WI38 (cell line): ENCODE measurements around the gene ATP6V1G2.

ENCODE experiments used
- H3K4me3 ChIP-seq: 2 replicates; pipeline ENCODE4 v1.5.1; 2011; ENCODE audit warnings: low read depth, mild to moderate bottlenecking, control low read depth, low read length
- TF ChIP-seq, protein P1 (sequence below): IDR thresholded peaks from 2 replicates; pipeline ENCODE4 v1.5.1; 2012; ENCODE audit warnings: low read depth, mild to moderate bottlenecking, control low read depth, low read length

The ATP6V1G2 gene

DNA sequence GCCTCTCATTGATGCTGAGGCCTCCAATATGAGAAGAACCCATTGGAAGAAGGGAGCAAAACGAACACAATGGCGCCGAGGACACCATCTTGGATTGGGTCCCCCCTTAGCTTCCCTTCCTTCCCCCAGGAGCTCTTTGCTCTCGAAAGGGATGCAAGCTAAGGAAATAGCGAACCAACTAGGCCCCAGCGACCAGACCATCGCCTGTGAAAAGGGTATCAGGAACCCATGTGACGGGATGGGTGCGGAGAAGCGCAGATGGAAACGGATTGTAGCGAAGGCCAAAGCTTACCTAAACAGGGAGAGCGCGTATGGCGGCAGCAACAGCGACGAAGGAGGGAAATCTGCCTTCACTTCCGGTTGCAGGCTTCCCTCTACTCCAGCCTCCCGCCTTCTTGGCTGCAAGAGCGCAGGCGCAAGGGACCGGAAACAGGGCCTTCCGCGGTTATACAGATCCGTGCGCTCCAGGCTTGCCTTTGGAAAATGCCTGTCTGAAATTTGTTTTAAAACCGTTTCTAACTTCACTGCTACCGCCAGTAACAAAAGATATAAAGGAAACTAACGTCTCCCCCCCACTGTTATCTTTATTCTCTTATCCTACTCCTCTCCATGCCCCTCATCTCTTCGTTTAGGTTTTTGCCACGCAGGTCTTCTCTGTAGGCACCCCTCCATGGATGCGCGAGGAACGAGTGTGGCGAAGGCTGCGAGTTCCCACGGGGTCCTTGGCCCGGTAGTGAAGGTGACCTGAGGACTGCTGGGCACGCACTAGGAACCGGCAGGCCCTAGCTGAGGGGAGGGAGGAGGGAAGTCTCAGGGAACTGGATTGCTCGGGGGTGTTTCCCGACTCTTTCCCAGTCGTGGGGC is 4.5 kb downstream of the ATP6V1G2 start, which contains the start of gene DDX39B:
Gene DDX39B (minus strand): TSS at position 346 of the 864 bp plus-strand sequence. CDS start 1,471 bp downstream, outside the sequence.
- TF ChIP-seq, protein P1, sequence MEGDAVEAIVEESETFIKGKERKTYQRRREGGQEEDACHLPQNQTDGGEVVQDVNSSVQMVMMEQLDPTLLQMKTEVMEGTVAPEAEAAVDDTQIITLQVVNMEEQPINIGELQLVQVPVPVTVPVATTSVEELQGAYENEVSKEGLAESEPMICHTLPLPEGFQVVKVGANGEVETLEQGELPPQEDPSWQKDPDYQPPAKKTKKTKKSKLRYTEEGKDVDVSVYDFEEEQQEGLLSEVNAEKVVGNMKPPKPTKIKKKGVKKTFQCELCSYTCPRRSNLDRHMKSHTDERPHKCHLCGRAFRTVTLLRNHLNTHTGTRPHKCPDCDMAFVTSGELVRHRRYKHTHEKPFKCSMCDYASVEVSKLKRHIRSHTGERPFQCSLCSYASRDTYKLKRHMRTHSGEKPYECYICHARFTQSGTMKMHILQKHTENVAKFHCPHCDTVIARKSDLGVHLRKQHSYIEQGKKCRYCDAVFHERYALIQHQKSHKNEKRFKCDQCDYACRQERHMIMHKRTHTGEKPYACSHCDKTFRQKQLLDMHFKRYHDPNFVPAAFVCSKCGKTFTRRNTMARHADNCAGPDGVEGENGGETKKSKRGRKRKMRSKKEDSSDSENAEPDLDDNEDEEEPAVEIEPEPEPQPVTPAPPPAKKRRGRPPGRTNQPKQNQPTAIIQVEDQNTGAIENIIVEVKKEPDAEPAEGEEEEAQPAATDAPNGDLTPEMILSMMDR, result no peak
- H3K4me3 ChIP-seq, result peak within 1 kb of the TSS; percentile 81

DNA sequence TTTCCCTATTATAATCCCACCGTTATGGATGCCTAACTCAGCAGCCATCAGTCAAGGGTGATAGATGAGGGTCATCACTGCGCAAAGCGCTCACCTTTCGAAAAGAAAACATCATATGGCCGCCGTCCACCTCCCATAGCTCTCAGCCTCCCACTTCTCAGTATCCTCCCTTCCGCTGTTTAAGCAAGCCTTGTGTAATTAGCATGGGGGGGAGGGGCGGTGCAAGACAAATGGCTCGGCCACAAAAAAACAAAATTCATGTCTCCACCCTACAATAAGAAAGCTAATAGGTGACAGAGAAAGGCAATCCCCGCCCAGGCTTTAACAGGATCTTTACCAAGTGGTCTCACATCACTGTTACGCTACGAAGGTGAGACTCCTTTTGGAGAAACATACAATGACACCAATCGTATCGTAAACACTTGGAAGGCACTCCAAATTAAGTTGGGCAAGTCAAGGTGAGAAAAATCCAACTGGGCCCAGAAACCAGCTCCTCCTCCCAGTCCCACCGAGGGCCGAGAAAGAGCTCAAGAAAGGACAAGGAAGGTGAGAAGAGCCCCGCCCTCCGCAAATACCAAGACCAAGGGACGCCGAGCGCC is 5.2 kb downstream of the ATP6V1G2 start:
- TF ChIP-seq, protein P1, result no peak
- H3K4me3 ChIP-seq, result peak overlapping the region; percentile 81

DNA sequence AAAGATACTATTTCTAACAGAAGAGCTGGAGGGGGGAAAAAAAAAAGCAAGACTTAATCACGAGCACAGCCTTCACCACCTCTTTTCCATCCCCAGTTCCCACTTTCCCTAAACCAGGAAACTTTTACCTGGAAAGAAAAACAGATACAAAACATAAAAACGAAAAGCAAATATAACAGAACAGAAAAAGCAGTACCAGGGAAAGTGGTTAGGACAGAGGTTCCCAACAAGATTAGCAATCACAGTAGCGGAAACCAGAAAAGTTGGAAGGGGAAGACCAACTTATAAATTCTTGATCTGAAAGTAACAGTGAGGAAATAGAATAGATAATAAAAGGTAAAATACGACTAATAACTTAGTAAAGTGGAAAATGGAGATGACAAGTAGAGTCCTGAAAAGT is 5.8 kb downstream of the ATP6V1G2 start:
- peak overlapping the region; percentile 81 for H3K4me3 ChIP-seq
- TF ChIP-seq, protein P1, result no peak

DNA sequence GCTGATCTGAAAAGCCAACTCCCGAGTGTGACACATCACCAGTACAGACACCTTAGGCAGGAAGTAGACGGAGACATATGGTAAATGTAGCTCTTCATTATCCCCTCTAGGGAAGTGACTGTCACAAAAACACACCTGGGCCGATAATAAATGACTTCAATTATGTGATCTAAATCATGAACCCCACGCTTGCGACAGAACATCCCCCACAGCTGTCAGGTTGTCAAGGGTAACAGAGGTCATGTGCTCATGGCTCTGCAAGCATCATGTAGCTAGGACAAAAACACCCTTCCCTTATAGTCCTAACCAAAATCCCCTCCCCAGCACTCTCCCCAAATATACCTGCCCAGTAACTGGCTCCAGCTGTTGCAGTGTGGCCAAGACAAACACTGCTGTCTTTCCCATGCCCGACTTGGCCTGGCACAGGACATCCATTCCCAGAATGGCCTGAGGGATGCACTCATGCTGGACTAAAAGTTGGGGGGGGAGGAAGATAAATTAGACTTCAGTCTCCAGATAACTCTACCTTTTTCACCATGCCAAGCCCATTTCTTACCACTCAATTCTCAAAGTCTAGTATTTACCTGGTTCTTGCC is 7.5 kb downstream of the ATP6V1G2 start:
- TF ChIP-seq, protein P1, result no peak
- 0 out of 2 replicates have a peak overlapping the region, but pooled peaks have one; percentile 4 for H3K4me3 ChIP-seq

DNA sequence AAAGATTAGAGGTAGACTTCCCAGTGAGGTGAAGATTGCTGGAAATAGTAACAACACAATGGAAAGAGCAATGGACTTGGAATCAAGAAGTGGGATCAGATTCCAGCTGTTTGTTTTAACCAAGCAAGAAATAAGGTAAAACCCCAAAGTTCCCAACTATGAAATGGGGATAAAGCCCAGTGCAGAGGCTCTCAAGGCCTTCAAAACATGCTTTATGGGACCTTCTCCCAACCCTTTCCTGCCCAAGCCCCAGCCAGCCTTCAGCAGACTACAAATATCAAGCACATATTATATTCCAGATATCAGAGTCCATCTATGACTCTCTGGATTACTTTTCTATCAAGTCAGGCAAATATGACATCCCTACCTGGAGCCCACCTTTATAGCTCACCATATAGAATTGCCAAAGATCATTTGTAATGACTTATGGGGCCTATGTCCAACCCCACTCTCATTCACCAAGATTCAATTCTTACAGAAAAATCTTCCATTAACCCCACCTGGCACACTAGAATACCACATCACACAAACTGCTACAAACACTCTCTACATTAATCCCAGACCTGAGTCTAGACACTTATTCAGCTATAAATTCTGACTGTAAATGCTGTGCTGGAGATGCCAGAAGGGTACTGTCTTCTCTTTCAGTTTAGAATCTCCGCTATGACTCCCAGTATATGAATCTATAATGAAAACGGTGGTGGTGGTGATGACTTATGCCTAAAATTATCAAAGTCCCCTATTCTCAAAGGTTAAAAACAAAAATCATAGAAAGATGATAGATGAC is 10.7 kb downstream of the ATP6V1G2 start:
- TF ChIP-seq, protein P1, result no peak
- H3K4me3 ChIP-seq, result no peak overlapping the region

DNA sequence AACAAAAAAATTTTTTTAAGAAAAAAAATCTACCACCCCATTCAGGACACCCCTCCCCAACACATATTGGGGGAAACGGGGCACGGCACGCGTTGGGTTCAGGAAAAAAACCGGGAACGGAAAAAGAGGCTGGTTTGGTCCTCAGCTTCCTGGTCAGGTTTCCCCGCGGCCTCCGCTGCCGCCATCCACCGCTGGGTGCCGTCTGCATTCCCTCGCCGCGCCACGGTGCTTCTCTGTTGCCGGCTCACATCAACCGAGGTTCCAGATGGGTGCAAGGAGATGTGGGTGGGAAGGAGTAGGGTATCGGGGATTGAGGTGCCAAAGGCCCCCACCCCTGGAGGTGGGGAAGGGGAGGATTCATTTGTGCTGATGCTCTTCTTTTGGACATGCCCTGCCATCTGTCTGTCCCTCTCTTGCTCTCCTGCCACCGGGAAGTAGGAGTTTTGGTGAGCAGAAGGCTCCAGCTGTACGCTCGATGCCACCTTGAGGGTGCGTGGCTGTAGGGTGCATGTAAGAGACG is 11.8 kb downstream of the ATP6V1G2 start:
- no peak overlapping the region for H3K4me3 ChIP-seq
- TF ChIP-seq, protein P1, result no peak
